ENCODE results near the gene PLEKHG5. TPM values are rescaled to one million over a fixed set of nuclear protein-coding genes. Genes with fewer than 3 reads are reported as not detected.
"Not testable (repeated sequence)": the region's sequence is repeated elsewhere in the genome, so short reads cannot be mapped to it uniquely, and the experiment has no call there.

PLEKHG5 gene
- polyA plus RNA-seq, 1 experiment, result 4.3 TPM

DNA sequence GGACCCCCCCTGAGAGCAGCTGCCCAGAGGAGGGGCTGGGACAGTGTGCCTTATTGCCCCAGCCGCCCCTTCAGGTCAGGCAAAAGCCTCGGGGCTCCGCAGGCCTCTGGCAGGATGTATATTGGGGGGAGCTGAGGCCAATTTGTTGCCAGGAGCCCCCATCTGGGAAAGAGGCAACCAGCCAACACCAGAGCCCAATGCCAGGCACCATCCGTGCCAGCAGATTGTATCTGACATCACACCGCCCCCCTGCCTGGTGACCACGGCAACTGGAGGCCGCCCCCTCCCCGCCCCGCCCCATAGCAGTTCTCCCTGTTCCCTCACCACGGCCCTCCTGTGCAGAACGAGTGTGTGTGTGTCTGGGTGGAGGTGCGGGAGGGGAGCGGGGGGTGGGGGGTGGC is 3.6 kb upstream of the PLEKHG5 start:
- POLR2A ChIA-PET, result no interaction called here

DNA sequence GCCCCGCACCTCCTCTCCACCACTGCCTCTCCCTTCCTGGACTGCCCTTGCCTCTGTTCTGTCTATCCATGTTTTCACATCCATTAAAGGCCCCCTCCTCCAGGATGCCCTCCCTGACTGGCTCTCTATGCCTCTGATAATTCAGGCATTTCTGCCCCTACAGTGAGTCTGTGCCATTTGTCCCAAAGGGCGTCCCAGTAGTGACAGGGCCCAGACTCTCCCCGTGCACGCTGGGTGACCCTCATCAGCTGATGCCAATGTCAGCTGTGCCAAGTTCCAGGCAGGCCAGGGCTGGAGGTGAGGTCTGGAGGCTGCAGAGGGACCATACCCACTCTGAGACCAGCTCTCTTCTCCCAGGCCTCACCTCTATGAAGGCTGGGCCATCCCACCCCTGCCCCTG is 3.2 kb upstream of the PLEKHG5 start:
- POLR2A ChIA-PET, result no interaction called here
- H3K27me3 ChIP-seq (ENCODE audit: control insufficient read depth, insufficient read depth, low read length), result no peaks in the 10 kb centered on the region
- H3K4me3 ChIP-seq (ENCODE audit: low read depth, low read length), result no peak overlapping the region
- no peak for DNase-seq (ENCODE audit: low read depth)
- TF ChIP-seq, protein P1, sequence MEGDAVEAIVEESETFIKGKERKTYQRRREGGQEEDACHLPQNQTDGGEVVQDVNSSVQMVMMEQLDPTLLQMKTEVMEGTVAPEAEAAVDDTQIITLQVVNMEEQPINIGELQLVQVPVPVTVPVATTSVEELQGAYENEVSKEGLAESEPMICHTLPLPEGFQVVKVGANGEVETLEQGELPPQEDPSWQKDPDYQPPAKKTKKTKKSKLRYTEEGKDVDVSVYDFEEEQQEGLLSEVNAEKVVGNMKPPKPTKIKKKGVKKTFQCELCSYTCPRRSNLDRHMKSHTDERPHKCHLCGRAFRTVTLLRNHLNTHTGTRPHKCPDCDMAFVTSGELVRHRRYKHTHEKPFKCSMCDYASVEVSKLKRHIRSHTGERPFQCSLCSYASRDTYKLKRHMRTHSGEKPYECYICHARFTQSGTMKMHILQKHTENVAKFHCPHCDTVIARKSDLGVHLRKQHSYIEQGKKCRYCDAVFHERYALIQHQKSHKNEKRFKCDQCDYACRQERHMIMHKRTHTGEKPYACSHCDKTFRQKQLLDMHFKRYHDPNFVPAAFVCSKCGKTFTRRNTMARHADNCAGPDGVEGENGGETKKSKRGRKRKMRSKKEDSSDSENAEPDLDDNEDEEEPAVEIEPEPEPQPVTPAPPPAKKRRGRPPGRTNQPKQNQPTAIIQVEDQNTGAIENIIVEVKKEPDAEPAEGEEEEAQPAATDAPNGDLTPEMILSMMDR (IDR thresholded peaks at IDR 0.05; ENCODE audit: insufficient read depth, low read depth, low read length), result no peak
- CTCF ChIA-PET, result interaction anchor here (0.8 to 2.5 kb wide), 5 partner anchors 8 to 59 kb away, joined by 3 to 7 read pairs (median 3); partner anchors contain the start of gene NOL9
- H3K36me3 ChIP-seq (ENCODE audit: control insufficient read depth, insufficient read depth, low read length), result no peaks in the 10 kb centered on the region

More for the DNA sequence above, 3.6 kb upstream of the PLEKHG5 start:
- no peak for DNase-seq (ENCODE audit: low read depth)
- Histone ChIP-seq H3K36me3 (ENCODE audit: control insufficient read depth, insufficient read depth, low read length) (no peaks in the 10 kb centered on the region), H3K4me3 (ENCODE audit: low read depth, low read length) (no peak overlapping the region), H3K27me3 (ENCODE audit: control insufficient read depth, insufficient read depth, low read length) (no peaks in the 10 kb centered on the region)
- CTCF ChIA-PET, result interaction anchor here (0.8 to 2.5 kb wide), 6 partner anchors 9 to 59 kb away, joined by 3 to 7 read pairs (median 4); partner anchors contain the start of gene NOL9
- TF ChIP-seq, protein P1 (IDR thresholded peaks at IDR 0.05; ENCODE audit: insufficient read depth, low read depth, low read length), result no peak

DNA sequence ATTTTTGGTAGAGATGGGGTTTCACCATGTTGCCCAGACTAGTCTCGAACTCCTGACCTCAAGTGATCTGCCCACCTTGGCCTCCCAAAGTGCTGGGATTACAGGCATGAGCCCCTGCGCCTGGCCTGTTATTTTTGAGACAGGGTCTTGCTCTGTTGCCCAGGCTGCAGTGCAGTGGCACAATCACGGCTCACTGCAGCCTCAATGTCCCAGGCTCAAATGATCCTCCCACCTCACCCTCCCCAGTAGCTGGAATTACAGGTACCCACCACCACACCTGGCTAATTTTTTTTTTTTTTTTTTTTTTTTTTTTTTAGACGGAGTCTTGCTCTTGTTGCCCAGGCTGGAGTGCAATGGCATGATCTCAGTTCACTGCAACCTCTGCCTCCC is 2.4 kb upstream of the PLEKHG5 start:
- DNase-seq (ENCODE audit: low read depth); H3K4me3 ChIP-seq (ENCODE audit: low read depth, low read length); POLR2A ChIA-PET; H3K36me3 ChIP-seq (ENCODE audit: control insufficient read depth, insufficient read depth, low read length); H3K27me3 ChIP-seq (ENCODE audit: control insufficient read depth, insufficient read depth, low read length): not testable (repeated sequence)
- CTCF ChIA-PET, result interaction anchor here (1.2 to 1.8 kb wide), 4 partner anchors 11 to 17 kb away, joined by 3 to 7 read pairs (median 4); no protein-coding TSS in a partner anchor

DNA sequence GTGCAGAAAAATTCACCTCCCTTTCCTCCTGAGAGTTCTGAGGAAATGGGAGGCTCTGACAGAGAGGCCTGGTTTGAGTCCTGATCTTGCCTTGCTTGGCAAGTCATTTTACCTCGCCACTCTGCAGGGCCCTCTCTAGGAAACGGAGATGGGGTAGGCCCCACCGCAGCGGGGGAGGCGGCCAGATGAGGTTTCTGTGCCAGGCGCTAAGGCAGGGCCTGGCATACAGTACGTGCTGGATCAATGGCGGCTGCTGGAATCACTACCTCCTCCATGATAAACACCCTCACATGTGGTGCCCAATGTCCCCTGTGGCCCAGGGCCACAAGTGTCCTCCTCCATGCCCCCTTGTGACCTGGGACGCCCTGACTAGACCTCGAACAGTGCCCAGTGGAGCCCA is 499 bp upstream of the PLEKHG5 start:
- no peaks in the 10 kb centered on the region for H3K27me3 ChIP-seq (ENCODE audit: control insufficient read depth, insufficient read depth, low read length)
- POLR2A ChIA-PET, result no interaction called here
- TF ChIP-seq, protein P1 (IDR thresholded peaks at IDR 0.05; ENCODE audit: insufficient read depth, low read depth, low read length), result no peak
- H3K36me3 ChIP-seq (ENCODE audit: control insufficient read depth, insufficient read depth, low read length), result no peaks in the 10 kb centered on the region
- DNase-seq (ENCODE audit: low read depth), result no peak
- CTCF ChIA-PET, result interaction anchor here (1.0 to 8.1 kb wide), 10 partner anchors 8 to 155 kb away, joined by 3 to 124 read pairs (median 9); partner anchors contain the start of genes NOL9 and TAS1R1
- H3K4me3 ChIP-seq (ENCODE audit: low read depth, low read length), result no peak overlapping the region

DNA sequence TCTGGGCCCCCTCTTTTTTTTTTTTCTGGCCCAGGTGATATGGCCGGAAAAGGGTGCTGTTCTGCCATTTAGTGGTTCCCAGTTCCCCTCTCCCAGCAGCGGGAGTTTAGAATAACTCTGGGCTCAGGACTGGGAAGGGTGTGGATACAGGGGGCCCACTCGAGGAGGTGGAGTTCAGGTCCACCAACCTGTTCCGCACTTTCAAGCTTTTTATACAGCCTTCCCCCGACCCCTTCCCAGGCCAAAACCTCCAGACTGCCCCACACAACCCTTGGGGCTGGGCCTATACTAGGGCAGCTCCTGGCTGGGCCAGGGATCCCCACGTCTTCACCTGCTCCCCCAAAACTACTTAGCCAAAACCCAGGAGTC is 402 bp downstream of the PLEKHG5 start:
- CTCF ChIA-PET, result interaction anchor here (0.8 to 8.1 kb wide), 16 partner anchors 9 to 156 kb away, joined by 3 to 124 read pairs (median 10); partner anchors contain the start of genes ACOT7, NOL9 and TAS1R1
- Histone ChIP-seq H3K36me3 (ENCODE audit: control insufficient read depth, insufficient read depth, low read length) (no peaks in the 10 kb centered on the region), H3K27me3 (ENCODE audit: control insufficient read depth, insufficient read depth, low read length) (no peaks in the 10 kb centered on the region), H3K4me3 (ENCODE audit: low read depth, low read length) (peak overlapping the region; percentile 58)
- no peak for DNase-seq (ENCODE audit: low read depth)
- TF ChIP-seq, protein P1 (IDR thresholded peaks at IDR 0.05; ENCODE audit: insufficient read depth, low read depth, low read length), result no peak
- POLR2A ChIA-PET, result no interaction called here
